Endothelial cell of umbilical vein (primary cell): Measurements from ENCODE around the gene ADAMTSL2. TPM values are rescaled to one million over a fixed set of nuclear protein-coding genes. Genes with fewer than 3 reads are reported as not detected.

Experiments
- BruUV-seq: library from RNA; stranded (reverse); fragments of 400-500 nt; replicated peaks from 2 replicates; lab custom pipeline; 2021; lab: Mats Ljungman, UMichigan
- CTCF ChIA-PET: fragments of 300-600, 350-600 bp; sonication (Branson Sonifier 250); formaldehyde crosslinking; loops from one replicate; lab custom pipeline; 2021; ENCODE audit warnings: antibody characterized with exemption, inconsistent platforms; lab: Charles Lee
- POLR2A ChIA-PET: fragments of 300-600, 350-600 bp; sonication (Branson Sonifier 250); formaldehyde crosslinking; loops from one replicate; lab custom pipeline; 2021; ENCODE audit warnings: antibody characterized with exemption, inconsistent platforms; lab: Charles Lee
- DNase-seq: peaks from one replicate; pipeline ENCODE4 v3.0.0-alpha.2; 2011; ENCODE audit warnings: low read depth, low spot score
- FAIRE-seq: peaks from 2 replicates; lab custom pipeline; 2011; peaks lifted over from hg19 to GRCh38; lab: Jason Lieb, UNC
- H2AFZ ChIP-seq: 2 replicates; pipeline ENCODE4 v1.6.0; 2012; ENCODE audit warnings: low read depth, low read length, control low read depth, inconsistent platforms
- H3K27ac ChIP-seq: 2 replicates; pipeline ENCODE4 v1.5.1; 2011; ENCODE audit warnings: low read depth, mild to moderate bottlenecking, control low read depth, low read length, moderate library complexity; ENCODE audit not compliant: insufficient read depth
- H3K27me3 ChIP-seq, 2 experiments: 2 replicates each; pipeline versions ENCODE4 v1.6.0 to v1.6.1; 2011; ENCODE audit warnings: low read length in 2 of 2, mixed read lengths in 1 of 2; ENCODE audit not compliant: control insufficient read depth in 2 of 2, insufficient read depth in 2 of 2
- H3K36me3 ChIP-seq, 2 experiments: 2 replicates in 1 of 2; 3 replicates in 1 of 2; pipeline ENCODE4 v1.5.1; 2011; ENCODE audit warnings: low read length in 2 of 2, mild to moderate bottlenecking in 1 of 2, moderate library complexity in 1 of 2; ENCODE audit not compliant: control insufficient read depth in 2 of 2, insufficient read depth in 2 of 2; ENCODE audit errors: extremely low read depth in 1 of 2
- H3K4me1 ChIP-seq: 3 replicates; pipeline ENCODE4 v1.5.1; 2011; ENCODE audit warnings: mild to moderate bottlenecking, low read length; ENCODE audit not compliant: control insufficient read depth, insufficient read depth; ENCODE audit errors: extremely low read depth
- H3K4me2 ChIP-seq: 2 replicates; pipeline ENCODE4 v1.6.1; 2011; ENCODE audit warnings: low read length, control low read depth, mixed read lengths; ENCODE audit not compliant: insufficient read depth
- H3K4me3 ChIP-seq, 3 experiments: fragments of 200-600 bp in 1 of 3; sonication (generic), shearing (Covaris generic) in 1 of 3; replicated peaks in 1 of 3; 2 replicates each; pipeline ENCODE4 v1.5.1; 2011 to 2016; ENCODE audit warnings: control low read depth in 3 of 3, low read length in 3 of 3, mild to moderate bottlenecking in 2 of 3, inconsistent platforms in 1 of 3, low read depth in 1 of 3, moderate library complexity in 1 of 3; ENCODE audit not compliant: insufficient read depth in 1 of 3
- H3K79me2 ChIP-seq: 2 replicates; pipeline ENCODE4 v1.6.0; 2012; ENCODE audit warnings: low read length, inconsistent platforms; ENCODE audit not compliant: control insufficient read depth, insufficient read depth
- H3K9ac ChIP-seq: replicated peaks from 2 replicates; pipeline ENCODE3; 2011; ENCODE audit warnings: low read length, control low read depth; ENCODE audit not compliant: insufficient read depth; ENCODE audit errors: extremely low read depth
- H3K9me1 ChIP-seq: replicated peaks from 3 replicates; pipeline ENCODE4 v1.6.0; 2011; ENCODE audit warnings: mild to moderate bottlenecking, low read length; ENCODE audit not compliant: control insufficient read depth, insufficient read depth; ENCODE audit errors: extremely low read depth
- H3K9me3 ChIP-seq: replicated peaks from 2 replicates; pipeline ENCODE4 v1.5.1; 2012; ENCODE audit warnings: low read length, inconsistent platforms; ENCODE audit not compliant: control insufficient read depth, insufficient read depth
- H4K20me1 ChIP-seq: replicated peaks from 2 replicates; pipeline ENCODE3; 2011; ENCODE audit warnings: mild to moderate bottlenecking, low read length; ENCODE audit not compliant: control insufficient read depth, insufficient read depth; ENCODE audit errors: extremely low read depth
- EZH2 ChIP-seq: IDR thresholded peaks from 2 replicates; pipeline ENCODE4 v1.6.1; 2012; ENCODE audit warnings: borderline replicate concordance, low read depth, mild to moderate bottlenecking, moderate library complexity, low read length, inconsistent platforms; ENCODE audit not compliant: severe bottlenecking
- FOS ChIP-seq: IDR thresholded peaks from 2 replicates; pipeline ENCODE4 v1.6.1; 2011; ENCODE audit warnings: mild to moderate bottlenecking, low read length, moderate library complexity, borderline replicate concordance; ENCODE audit not compliant: insufficient read depth
- GATA2 ChIP-seq: IDR thresholded peaks from 2 replicates; pipeline ENCODE4 v1.7.0; 2011; ENCODE audit warnings: low read depth, mild to moderate bottlenecking, moderate library complexity, mixed read lengths, low read length; ENCODE audit not compliant: insufficient read length, insufficient read depth
- JUN ChIP-seq: IDR thresholded peaks from 2 replicates; pipeline ENCODE4 v1.6.1; 2011; ENCODE audit warnings: borderline replicate concordance, low read depth; ENCODE audit not compliant: insufficient read length, insufficient read depth
- MYC ChIP-seq: IDR thresholded peaks from one replicate; pipeline ENCODE4 v1.6.1; 2011; ENCODE audit warnings: mild to moderate bottlenecking, low read depth, low read length
- POLR2A ChIP-seq: IDR thresholded peaks from 2 replicates; pipeline ENCODE4 v1.6.1; 2012; ENCODE audit warnings: low read depth, mild to moderate bottlenecking, control low read depth, low read length
- POLR2AphosphoS5 ChIP-seq: IDR thresholded peaks from 2 replicates; pipeline ENCODE4 v1.6.1; 2012; ENCODE audit warnings: low read depth, mild to moderate bottlenecking, control low read depth, low read length, moderate library complexity; ENCODE audit not compliant: insufficient read depth
- dilution Hi-C: fragments of 300-500 bp; cut with MboI; formaldehyde crosslinking; loops from one replicate; pipeline ENCODE4 v1.15.0; 2019; ENCODE audit warnings: low sequenced_read_pairs; ENCODE audit not compliant: extremely low pct_ligation_motif_present
- intact Hi-C: fragments of 100-400 bp; cut with micrococcal nuclease; formaldehyde crosslinking; loops from one replicate; pipeline ENCODE4 v1.10.0; 2022
- polyA plus RNA-seq, 4 experiments: library from polyadenylated mRNA; depleted of rRNA in 3 of 4; stranded (reverse) in 3 of 4; unstranded in 1 of 4; fragments of >200 nt; gene quantifications; 2 replicates each; pipeline versions ENCODE4 v1.2.1 to v1.2.3, GENCODE V29; 2011 to 2012; ENCODE audit warnings: missing spikeins in 1 of 4
- total RNA-seq: library from RNA; stranded (reverse); gene quantifications from 2 replicates; pipeline ENCODE4 v1.2.3, GENCODE V29; 2021
- TF ChIP-seq, protein P1 (sequence below): IDR thresholded peaks from 2 replicates; pipeline ENCODE4 v1.6.1; 2011; ENCODE audit not compliant: insufficient read depth, insufficient read length
- TF ChIP-seq, protein P2 (sequence below), 2 donors: IDR thresholded peaks; 1 replicate in 1 of 2; 2 replicates in 1 of 2; pipeline ENCODE4 v1.5.1; 2011; ENCODE audit warnings: low read length in 2 of 2, mild to moderate bottlenecking in 2 of 2, moderate library complexity in 2 of 2, control low read depth in 1 of 2, inconsistent platforms in 1 of 2, low read depth in 1 of 2; ENCODE audit not compliant: insufficient read depth in 1 of 2; ENCODE audit errors: extremely low read depth in 1 of 2

Gene ADAMTSL2
- total and polyA plus RNA-seq, 2 donors (not counting 3 experiments of a cell fraction or from before 2014, with no cell fraction given): not detected

DNA sequence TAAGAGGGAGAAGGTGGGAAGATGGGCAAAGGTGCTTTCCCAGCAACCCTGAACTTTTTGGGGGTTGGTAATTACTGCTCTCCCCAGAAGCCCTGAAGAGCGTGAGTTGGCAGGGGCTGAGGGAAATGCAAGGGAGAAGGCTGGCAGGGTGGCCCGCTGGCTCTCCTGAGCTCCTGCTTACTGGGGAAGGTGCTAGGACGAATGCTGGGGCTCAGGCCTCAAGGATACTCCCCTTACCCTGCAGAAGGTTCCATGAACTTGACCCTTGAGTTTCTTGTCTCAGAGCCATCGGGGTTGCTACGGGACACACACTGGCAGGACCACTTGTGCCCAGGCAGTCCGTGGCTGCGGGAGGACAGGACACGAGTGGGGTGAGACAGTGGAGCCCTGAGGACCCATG is 73.5 kb downstream of the ADAMTSL2 start:
- no peaks in the 10 kb centered on the region for H4K20me1 ChIP-seq
- TF ChIP-seq GATA2 (no peak), POLR2AphosphoS5 (no peak), POLR2A (no peak), FOS (no peak)
- TF ChIP-seq, protein P1, sequence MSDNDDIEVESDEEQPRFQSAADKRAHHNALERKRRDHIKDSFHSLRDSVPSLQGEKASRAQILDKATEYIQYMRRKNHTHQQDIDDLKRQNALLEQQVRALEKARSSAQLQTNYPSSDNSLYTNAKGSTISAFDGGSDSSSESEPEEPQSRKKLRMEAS: no peak
- TF ChIP-seq, protein P2, sequence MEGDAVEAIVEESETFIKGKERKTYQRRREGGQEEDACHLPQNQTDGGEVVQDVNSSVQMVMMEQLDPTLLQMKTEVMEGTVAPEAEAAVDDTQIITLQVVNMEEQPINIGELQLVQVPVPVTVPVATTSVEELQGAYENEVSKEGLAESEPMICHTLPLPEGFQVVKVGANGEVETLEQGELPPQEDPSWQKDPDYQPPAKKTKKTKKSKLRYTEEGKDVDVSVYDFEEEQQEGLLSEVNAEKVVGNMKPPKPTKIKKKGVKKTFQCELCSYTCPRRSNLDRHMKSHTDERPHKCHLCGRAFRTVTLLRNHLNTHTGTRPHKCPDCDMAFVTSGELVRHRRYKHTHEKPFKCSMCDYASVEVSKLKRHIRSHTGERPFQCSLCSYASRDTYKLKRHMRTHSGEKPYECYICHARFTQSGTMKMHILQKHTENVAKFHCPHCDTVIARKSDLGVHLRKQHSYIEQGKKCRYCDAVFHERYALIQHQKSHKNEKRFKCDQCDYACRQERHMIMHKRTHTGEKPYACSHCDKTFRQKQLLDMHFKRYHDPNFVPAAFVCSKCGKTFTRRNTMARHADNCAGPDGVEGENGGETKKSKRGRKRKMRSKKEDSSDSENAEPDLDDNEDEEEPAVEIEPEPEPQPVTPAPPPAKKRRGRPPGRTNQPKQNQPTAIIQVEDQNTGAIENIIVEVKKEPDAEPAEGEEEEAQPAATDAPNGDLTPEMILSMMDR (IDR thresholded peaks at IDR 0.05; ENCODE audit: extremely low read depth in 1 of 2, insufficient read depth in 1 of 2, low read depth in 1 of 2, low read length in 2 of 2): no peak
- peaks cover 0 to 3% of the 10 kb centered on the region in 2 experiments for H3K27me3 ChIP-seq
- H3K79me2 ChIP-seq: no peaks in the 10 kb centered on the region
- intact Hi-C loops (no loop called here), dilution Hi-C loops (no loop called here)
- H3K4me2 ChIP-seq: no peak overlapping the region
- FAIRE-seq: no peak
- no peaks in the 10 kb centered on the region for H3K36me3 ChIP-seq
- H2AFZ ChIP-seq: no peak overlapping the region
- DNase-seq: no peak
- H3K4me1 ChIP-seq: no peaks in the 10 kb centered on the region
- POLR2A ChIA-PET: no interaction called here
- no peak overlapping the region for H3K27ac ChIP-seq
- no peaks in the 10 kb centered on the region for H3K9me1 ChIP-seq
- H3K4me3 ChIP-seq: no peak overlapping the region
- H3K9me3 ChIP-seq: no peaks in the 10 kb centered on the region
- CTCF ChIA-PET: no interaction called here
- no TSS peak for BruUV-seq
- no peak overlapping the region for H3K9ac ChIP-seq

DNA sequence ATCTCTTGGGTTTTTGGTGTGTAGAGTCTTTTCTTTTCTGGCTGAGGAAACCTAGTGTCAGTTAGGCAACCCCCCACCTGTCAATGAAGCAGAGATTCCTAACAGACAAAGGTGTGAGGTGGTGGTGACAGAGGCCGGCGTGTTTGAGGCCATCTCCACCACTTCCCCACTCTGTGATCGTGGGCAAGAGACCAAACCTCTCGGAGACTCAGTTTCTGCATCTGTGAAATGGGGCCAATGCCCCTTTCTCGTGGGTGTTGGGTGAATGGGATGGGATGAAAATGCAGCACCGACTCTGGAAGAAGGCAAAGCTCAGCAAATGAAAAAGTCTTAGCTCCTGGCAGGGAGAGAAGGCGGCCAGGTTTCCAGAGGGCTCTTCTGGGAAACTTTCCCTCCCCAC is 73.9 kb downstream of the ADAMTSL2 start:
- dilution Hi-C loops: no loop called here
- Histone ChIP-seq H3K36me3 (no peaks in the 10 kb centered on the region), H2AFZ (no peak overlapping the region), H3K79me2 (no peaks in the 10 kb centered on the region), H3K9me1 (no peaks in the 10 kb centered on the region), H3K4me2 (no peak overlapping the region), H3K4me1 (no peaks in the 10 kb centered on the region), H3K9me3 (no peaks in the 10 kb centered on the region), H3K4me3 (no peak overlapping the region), H4K20me1 (no peaks in the 10 kb centered on the region), H3K27me3 (peaks cover 0 to 3% of the 10 kb centered on the region in 2 experiments), H3K27ac (no peak overlapping the region), H3K9ac (no peak overlapping the region)
- no TSS peak for BruUV-seq
- no peak for FAIRE-seq
- TF ChIP-seq EZH2 (no peak), GATA2 (no peak), FOS (no peak), POLR2AphosphoS5 (no peak), MYC (no peak), POLR2A (no peak), JUN (no peak)
- TF ChIP-seq, protein P2 (IDR thresholded peaks at IDR 0.05; ENCODE audit: extremely low read depth in 1 of 2, insufficient read depth in 1 of 2, low read depth in 1 of 2, low read length in 2 of 2): no peak
- TF ChIP-seq, protein P1: no peak
- ChIA-PET POLR2A (no interaction called here), CTCF (no interaction called here)
- DNase-seq: no peak
- intact Hi-C loops: no loop called here
